ENCODE results near the gene FAM168A. TPM values are rescaled to one million over a fixed set of nuclear protein-coding genes. Genes with fewer than 3 reads are reported as not detected.

The FAM168A gene
- total and polyA plus RNA-seq, 10 of the 15 experiments (the other 5 are each of a cell fraction or from before 2014, with no cell fraction given), result 1.7 to 20.0 (median 10.0) TPM

- TF ChIP-seq, protein P1, sequence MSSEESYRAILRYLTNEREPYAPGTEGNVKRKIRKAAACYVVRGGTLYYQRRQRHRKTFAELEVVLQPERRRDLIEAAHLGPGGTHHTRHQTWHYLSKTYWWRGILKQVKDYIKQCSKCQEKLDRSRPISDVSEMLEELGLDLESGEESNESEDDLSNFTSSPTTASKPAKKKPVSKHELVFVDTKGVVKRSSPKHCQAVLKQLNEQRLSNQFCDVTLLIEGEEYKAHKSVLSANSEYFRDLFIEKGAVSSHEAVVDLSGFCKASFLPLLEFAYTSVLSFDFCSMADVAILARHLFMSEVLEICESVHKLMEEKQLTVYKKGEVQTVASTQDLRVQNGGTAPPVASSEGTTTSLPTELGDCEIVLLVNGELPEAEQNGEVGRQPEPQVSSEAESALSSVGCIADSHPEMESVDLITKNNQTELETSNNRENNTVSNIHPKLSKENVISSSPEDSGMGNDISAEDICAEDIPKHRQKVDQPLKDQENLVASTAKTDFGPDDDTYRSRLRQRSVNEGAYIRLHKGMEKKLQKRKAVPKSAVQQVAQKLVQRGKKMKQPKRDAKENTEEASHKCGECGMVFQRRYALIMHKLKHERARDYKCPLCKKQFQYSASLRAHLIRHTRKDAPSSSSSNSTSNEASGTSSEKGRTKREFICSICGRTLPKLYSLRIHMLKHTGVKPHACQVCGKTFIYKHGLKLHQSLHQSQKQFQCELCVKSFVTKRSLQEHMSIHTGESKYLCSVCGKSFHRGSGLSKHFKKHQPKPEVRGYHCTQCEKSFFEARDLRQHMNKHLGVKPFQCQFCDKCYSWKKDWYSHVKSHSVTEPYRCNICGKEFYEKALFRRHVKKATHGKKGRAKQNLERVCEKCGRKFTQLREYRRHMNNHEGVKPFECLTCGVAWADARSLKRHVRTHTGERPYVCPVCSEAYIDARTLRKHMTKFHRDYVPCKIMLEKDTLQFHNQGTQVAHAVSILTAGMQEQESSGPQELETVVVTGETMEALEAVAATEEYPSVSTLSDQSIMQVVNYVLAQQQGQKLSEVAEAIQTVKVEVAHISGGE (CRISPR knock-in tag; IDR thresholded peaks at IDR 0.05), result no peak
- no peak for TF ChIP-seq YBX1 (IDR thresholded peaks at IDR 0.05)
- TF ChIP-seq NR2C1 (IDR thresholded peaks at IDR 0.05), result no peak
Measured at GRCh38 chr11:73524774-73525173, 73.1 kb downstream of the FAM168A start (continued).

DNA sequence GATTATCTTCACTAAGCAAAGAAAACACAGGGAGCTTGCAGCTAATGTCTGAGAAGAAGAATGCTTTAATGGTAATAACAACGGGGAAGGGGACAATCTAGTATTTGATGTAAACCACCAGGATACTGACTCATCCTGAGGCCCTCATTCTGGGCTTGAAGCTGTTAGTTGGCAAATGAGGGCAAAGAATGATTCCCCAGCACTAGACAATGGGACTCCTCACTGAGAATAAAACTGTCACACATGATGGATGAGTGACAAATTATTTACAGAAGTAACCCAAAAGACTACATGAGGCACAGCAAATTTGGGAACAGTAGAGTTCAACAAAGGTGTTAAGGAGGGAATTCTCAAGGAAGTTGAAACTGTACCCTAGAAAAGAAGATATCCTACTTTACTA is 76.3 kb downstream of the FAM168A start:
- 0% methylated on average over 1 of the region's 1 CpG for WGBS (ENCODE audit: insufficient coverage, insufficient replicate concordance, low lambda C conversion rate, missing lambda C conversion rate)
- TF ChIP-seq NBN (IDR thresholded peaks at IDR 0.05) (0 out of 2 replicates have a peak, but pooled peaks have one; percentile 56), STAT3 (IDR thresholded peaks at IDR 0.05; ENCODE audit: low read depth, low read length) (0 out of 2 replicates have a peak, but pooled peaks have one; percentile 36), E2F8 (IDR thresholded peaks at IDR 0.05; ENCODE audit: low read depth, partially characterized antibody) (no peak), NFXL1 (IDR thresholded peaks at IDR 0.05; ENCODE audit: borderline replicate concordance) (no peak), EP300 (IDR thresholded peaks at IDR 0.05; ENCODE audit: borderline replicate concordance in 1 of 2, control insufficient read depth in 1 of 2, low read depth in 2 of 2, low read length in 2 of 2) (0 out of 4 replicates have a peak, but pooled peaks of 1 of the 2 experiments have one; percentile 20), IKZF1 (conservative IDR thresholded peaks at IDR 0.05) (peak; percentile 76), SKIL (IDR thresholded peaks at IDR 0.05; ENCODE audit: low read depth, poor library complexity, severe bottlenecking) (peak; percentile 27), IKZF2 (IDR thresholded peaks at IDR 0.05) (peak; percentile 73 to 83)

More for the DNA sequence above, 76.3 kb downstream of the FAM168A start:
- BruUV-seq (replicated peaks), result no TSS peak
- Histone ChIP-seq H3K9ac (ENCODE audit: control insufficient read depth, insufficient read depth, low read length) (no peak overlapping the region), H3K9me3 (replicated peaks; ENCODE audit: control insufficient read depth, insufficient read depth, low read length) (no peaks in the 10 kb centered on the region; the same call in 2 of the 3 replicates), H3K4me1 (ENCODE audit: control insufficient read depth, insufficient read depth, low read length) (peaks cover 17% of the 10 kb centered on the region), H3K36me3 (ENCODE audit: control insufficient read depth in 2 of 2, insufficient read depth in 2 of 2, low read length in 1 of 2) (no peaks in the 10 kb centered on the region; a peak in 1 of 4 replicates), H4K20me1 (ENCODE audit: control insufficient read depth, insufficient read depth) (no peaks in the 10 kb centered on the region), H3K4me2 (ENCODE audit: control insufficient read depth, insufficient read depth) (peak overlapping the region; percentile 69; the same call in 1 of the 2 replicates), H3K27me3 (replicated peaks in 1 of 2; ENCODE audit: control insufficient read depth in 2 of 2, insufficient read depth in 2 of 2, low read length in 1 of 2) (no peaks in the 10 kb centered on the region), H3K4me3 (no peak overlapping the region), H2AFZ (ENCODE audit: control insufficient read depth, low read depth, low read length) (no peak overlapping the region; the same call in 1 of the 2 replicates), H3K79me2 (ENCODE audit: control insufficient read depth, insufficient read depth, low read length) (peaks cover 2% of the 10 kb centered on the region), H3K27ac (ENCODE audit: control insufficient read depth, insufficient read depth) (peak overlapping the region; percentile 64)
- in situ Hi-C loops (cut with MboI) (no loop called here), intact Hi-C loops (cut with micrococcal nuclease; ENCODE audit: unreplicated experiment) (no loop called here)
- SMC1A ChIA-PET (ENCODE audit: uncharacterized antibody, unreplicated experiment), result interaction anchor here (0.6 to 3.2 kb wide), 20 partner anchors 9 to 170 kb away, joined by 3 to 19 read pairs (median 4); no protein-coding TSS in a partner anchor
- peak; percentile 84 for ATAC-seq
- CTCF ChIA-PET, result interaction anchor here (0.6 to 3.4 kb wide), 9 partner anchors 17 to 453 kb away, joined by 3 to 11 read pairs (median 4); no protein-coding TSS in a partner anchor
- peak; percentile 13 for FAIRE-seq
- RAD21 ChIA-PET (ENCODE audit: unreplicated experiment), result interaction anchor here (1.0 to 3.4 kb wide), 13 partner anchors 10 to 142 kb away, joined by 3 to 21 read pairs (median 6); no protein-coding TSS in a partner anchor
- peak; percentile 53 for DNase-seq (ENCODE audit: low read depth, low spot score)
- POLR2A ChIA-PET, result interaction anchor here (0.6 to 2.9 kb wide), 9 partner anchors 8 to 416 kb away, joined by 3 to 15 read pairs (median 6); no protein-coding TSS in a partner anchor
